ENCODE data around the gene CD27.

DNA sequence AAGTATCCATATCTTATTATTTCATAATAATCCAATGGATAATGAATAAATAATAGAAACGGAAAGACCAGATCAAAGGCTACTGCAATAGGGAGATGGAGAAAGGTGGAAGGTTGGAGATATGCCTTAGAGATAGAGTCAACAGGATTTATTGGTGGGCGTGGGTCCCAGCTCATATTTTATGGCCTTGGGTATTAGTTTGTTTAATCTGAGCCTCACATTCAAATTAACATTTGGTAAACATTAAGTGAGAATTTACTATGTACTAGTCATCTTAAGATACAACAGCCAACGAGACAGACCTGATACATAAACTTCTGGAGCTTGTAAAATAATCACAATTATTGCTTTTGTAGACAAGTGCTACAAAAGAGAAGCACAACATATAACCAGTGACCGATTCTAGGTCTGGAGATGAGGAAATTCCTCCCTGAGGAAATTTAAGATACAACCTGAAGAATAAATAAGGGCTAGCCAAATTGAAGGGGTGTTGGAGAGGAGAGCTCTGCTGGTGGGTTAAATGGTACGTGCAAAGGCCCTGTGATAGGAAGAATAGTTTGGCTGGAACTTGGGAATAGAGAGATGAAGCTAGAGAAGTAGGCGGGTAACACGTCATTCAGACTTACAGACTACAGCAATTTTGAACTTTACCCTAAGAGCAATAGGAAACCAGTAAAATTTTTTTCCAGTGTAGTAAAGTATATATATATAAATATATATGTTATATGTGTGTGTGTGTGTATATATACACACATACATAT is 44.7 kb upstream of the CD27 start:
- TF ChIP-seq, protein P1, sequence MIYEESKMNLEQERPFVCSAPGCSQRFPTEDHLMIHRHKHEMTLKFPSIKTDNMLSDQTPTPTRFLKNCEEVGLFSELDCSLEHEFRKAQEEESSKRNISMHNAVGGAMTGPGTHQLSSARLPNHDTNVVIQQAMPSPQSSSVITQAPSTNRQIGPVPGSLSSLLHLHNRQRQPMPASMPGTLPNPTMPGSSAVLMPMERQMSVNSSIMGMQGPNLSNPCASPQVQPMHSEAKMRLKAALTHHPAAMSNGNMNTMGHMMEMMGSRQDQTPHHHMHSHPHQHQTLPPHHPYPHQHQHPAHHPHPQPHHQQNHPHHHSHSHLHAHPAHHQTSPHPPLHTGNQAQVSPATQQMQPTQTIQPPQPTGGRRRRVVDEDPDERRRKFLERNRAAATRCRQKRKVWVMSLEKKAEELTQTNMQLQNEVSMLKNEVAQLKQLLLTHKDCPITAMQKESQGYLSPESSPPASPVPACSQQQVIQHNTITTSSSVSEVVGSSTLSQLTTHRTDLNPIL (CRISPR knock-in tag; IDR thresholded peaks at IDR 0.05; ENCODE audit: low read depth) = no peak
- no peak for TF ChIP-seq CSDC2 (CRISPR knock-in tag; IDR thresholded peaks at IDR 0.05)
- TF ChIP-seq ZNF565 (CRISPR knock-in tag; conservative IDR thresholded peaks at IDR 0.05; ENCODE audit: low read depth) = no peak
- no peak for TF ChIP-seq ESRRG (CRISPR knock-in tag; IDR thresholded peaks at IDR 0.05)
- no peak for TF ChIP-seq RARB (CRISPR knock-in tag; IDR thresholded peaks at IDR 0.05)
- TF ChIP-seq TCF4 (CRISPR knock-in tag; IDR thresholded peaks at IDR 0.05; ENCODE audit: borderline replicate concordance) = no peak

Measured in SK-N-SH treated with all-trans-retinoic acid at 6 μM for 48 hours (cell line).